Stimulated activated CD8-positive, alpha-beta memory T cell treated with anti-CD3 and anti-CD28 coated beads, Interleukin-15, amount 100 ng/mL, for 1 hour (primary cell): Measurements from ENCODE around the gene MTRF1L.

Experiments used
- DNase-seq: peaks from one replicate; pipeline ENCODE4 v3.0.0-alpha.2; 2020; ENCODE audit warnings: low read depth

Gene MTRF1L, protein sequence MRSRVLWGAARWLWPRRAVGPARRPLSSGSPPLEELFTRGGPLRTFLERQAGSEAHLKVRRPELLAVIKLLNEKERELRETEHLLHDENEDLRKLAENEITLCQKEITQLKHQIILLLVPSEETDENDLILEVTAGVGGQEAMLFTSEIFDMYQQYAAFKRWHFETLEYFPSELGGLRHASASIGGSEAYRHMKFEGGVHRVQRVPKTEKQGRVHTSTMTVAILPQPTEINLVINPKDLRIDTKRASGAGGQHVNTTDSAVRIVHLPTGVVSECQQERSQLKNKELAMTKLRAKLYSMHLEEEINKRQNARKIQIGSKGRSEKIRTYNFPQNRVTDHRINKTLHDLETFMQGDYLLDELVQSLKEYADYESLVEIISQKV

DNA sequence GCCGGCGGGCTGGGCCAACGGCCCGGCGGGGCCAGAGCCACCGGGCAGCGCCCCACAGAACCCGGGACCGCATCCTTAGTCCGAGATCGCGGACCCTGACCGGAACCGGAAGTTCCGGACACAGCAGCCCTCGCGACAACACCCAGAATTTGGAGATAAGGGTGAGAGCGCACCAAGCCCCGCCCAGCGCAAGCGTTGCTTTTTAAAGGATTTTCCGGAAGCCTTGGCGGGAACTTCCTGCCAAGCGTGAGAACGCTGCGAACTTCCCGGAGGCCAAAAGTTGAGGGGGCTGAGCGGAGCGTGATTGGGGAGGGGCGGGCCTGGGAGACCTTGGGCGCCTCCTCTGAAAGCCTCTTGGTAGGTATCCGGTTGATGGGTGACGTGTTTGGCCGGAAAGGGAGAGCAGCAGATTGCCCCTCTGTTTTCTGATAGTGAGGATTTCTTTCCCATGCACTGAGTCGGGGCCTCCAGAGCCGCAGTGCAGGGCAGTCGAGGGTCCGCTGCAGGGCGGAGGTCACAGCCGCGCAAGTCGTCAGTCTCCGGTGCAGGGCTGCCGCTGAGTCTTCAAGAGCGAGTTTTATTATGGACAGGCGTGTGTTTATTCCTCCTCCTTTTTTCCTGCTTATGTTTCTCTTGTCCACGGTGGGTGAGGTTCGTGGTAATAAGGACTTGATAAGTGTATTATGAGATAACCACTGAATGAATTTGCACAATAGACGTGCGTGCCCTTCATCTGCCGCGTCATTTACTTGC lies at the start of gene MTRF1L:
Gene MTRF1L, minus strand, starts transcription at position 97 of the 753 bp plus-strand sequence. Its CDS starts 24 bp downstream, at position 73.
- DNase-seq, result peak; percentile 64

GRCh38 chr6:153051801-153052200 lies 49.3 kb upstream of the MTRF1L start:
- no peak for DNase-seq

GRCh38 chr6:153048631-153049030 lies 46.1 kb upstream of the MTRF1L start:
- DNase-seq, result no peak

GRCh38 chr6:153047386-153047785 lies 44.9 kb upstream of the MTRF1L start:
- DNase-seq, result no peak

DNA sequence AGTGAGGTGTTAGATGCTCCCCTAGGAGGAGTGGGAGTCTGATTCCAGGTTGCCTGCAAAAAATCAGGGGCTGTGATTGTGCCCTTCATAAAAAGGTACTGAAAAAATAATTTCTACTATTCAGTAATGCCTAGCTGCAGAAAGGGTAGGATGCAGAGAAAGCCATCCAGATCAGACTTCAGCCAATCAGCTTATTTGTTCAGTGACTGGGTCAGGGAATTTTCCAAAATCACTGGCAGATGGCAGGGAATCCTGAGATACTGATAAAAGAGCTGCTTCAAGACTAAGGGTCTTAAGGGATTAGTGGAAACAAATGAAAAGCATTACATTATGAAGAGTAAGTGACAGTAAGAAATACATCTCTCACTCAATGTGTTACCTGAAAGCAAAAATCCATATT lies 42.8 kb upstream of the MTRF1L start:
- DNase-seq, result no peak

DNA sequence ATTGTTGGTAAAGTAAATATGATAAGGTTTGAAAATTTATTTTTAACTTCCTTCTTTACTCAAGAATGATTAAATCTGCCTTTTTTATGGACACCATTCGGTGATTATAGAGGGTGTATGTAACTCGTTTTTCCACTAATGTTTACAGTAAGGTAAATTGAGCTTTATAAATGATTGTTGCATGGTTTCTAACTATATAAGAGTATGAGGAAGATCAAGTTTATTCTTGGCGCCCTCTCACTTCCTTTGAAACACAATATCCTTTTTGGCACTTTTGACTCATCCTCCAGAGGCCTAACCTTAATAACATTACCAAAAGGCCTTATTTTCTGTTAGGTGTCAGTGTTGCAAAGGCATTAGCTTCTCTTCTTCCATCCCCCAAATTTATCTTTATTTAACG lies 41.8 kb upstream of the MTRF1L start:
- DNase-seq, result no peak

GRCh38 chr6:153043719-153044118 lies 41.2 kb upstream of the MTRF1L start:
- DNase-seq, result no peak

DNA sequence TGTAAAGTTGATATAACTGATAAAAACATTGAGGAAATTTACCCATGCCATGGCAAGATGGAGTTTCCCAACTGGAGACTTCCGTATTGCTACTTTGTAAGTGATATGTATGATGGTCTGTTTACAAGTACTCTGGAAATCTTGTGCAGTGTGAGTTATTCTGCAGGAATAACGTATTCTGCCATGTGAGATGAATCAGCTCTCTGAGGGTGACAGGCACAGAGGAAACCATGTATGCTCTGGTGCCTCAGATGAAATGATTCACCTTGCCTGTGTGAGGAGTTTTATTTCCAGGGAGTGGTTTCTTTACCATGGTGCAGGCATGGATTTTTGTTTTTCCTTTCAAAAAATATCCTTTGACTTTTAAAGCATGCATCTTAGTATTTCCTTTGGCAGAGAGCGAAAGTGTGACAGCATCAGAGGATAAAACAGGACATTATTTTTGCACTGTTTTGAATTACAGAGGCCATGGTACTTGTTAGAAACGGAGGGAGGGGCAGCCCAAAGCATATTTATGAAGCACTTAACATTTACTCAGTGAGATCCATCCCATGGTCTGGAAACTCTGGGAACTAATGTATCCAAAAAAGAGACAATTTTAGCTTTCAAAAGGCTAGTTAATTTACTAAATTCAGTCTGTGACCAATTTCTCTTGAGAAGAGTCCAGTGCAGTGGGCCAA lies 36.0 kb upstream of the MTRF1L start:
- no peak for DNase-seq

GRCh38 chr6:153034139-153034538 lies 31.6 kb upstream of the MTRF1L start:
- DNase-seq, result no peak

DNA sequence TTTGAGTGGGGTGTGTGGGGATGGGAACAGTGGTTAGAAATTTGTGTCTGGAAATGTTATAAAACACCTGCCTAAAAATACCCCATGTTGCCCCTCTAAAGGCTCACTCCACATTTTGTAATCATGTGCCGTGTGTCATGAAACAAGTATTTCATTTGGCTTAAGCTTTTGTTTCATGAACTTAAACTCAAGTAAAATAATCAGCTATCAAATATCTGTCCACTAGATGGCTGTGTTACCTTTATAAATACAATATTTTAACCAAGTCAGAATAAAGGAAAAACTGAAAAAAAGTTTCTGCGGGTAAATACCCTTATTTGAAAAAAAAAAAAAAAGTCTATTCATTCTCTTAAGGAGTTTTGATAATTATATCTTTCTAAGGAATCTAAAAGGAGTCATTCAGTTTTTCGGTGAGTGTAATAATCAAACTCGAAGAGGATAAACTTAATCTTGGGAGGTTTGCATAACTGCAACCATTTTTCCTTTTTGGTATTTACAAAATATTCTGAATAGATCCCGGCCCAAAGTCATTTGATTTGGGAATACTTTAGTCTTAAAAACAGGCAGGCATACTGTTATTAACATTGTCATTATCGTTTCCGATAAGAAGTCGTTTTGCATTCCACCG lies 29.9 kb upstream of the MTRF1L start:
- no peak for DNase-seq

DNA sequence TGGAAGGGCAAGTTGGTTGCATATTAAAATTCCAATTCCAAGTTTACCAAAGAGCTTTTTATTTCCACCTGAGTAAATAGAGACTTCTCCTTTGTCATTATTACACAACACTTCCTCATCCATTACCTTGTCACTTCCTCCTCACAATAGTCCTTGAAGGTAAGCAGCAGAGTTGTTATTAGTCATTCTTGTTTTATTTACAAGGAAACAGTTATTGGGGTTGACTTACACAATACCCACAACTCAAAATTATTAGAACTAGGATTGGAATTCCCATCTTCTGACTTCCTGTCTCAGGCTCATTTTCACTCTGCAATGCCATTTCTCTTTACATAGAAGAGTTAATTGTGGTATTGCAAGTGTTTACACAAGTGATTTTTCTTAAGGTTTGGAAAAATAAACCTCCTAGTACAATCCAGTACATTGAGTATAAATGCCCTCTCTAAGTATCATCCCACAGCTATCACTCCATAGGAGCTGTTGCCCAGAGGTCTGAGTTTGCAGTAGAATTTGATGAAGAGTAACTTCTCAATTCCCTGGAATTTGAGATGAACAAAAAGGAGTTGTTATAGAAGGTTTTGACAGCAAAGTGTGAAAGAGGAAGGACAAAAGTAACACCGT lies 28.9 kb upstream of the MTRF1L start:
- no peak for DNase-seq

- no peak for DNase-seq
Observed at GRCh38 chr6:153028963-153029362, 26.5 kb upstream of the MTRF1L start.

DNA sequence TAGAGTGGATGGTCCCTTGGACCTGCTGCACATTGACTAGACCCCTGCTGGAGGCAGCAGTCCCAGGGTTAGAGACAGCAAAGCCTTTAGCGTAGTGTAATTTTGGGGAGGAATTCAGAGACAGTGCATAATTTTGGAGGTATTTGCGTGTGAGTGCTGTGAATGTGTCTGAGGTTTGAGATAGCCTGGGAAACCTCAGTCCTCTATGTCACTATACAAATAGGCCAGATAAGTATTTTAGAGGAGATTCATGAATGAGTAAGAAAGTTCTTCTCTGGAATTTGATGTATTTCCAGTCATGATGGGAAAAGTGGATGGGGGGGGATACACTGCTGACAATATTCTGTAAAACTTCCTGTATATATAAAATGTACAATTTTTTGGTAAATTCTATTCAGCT lies 25.8 kb upstream of the MTRF1L start:
- DNase-seq, result no peak

DNA sequence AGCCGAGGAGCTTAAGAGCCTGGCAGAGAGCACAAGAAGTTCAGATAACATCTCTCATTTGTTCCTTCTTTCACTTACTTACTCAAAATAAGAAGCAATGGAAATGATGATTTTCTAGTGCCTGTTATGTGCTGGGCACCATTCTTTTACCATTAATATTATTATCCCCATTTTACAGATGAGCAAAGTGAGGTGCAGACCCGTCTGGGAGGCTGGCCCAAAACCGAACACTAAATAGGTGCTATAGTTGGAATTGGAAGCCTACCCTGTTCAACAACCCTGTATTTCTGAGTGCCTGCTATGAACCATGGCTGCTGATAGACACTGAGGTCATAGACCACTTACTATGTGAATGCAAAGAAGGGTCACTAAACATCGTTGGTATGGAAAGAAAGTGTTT lies 25.0 kb upstream of the MTRF1L start:
- no peak for DNase-seq

GRCh38 chr6:153024709-153025017 lies 22.2 kb upstream of the MTRF1L start:
- DNase-seq, result no peak

DNA sequence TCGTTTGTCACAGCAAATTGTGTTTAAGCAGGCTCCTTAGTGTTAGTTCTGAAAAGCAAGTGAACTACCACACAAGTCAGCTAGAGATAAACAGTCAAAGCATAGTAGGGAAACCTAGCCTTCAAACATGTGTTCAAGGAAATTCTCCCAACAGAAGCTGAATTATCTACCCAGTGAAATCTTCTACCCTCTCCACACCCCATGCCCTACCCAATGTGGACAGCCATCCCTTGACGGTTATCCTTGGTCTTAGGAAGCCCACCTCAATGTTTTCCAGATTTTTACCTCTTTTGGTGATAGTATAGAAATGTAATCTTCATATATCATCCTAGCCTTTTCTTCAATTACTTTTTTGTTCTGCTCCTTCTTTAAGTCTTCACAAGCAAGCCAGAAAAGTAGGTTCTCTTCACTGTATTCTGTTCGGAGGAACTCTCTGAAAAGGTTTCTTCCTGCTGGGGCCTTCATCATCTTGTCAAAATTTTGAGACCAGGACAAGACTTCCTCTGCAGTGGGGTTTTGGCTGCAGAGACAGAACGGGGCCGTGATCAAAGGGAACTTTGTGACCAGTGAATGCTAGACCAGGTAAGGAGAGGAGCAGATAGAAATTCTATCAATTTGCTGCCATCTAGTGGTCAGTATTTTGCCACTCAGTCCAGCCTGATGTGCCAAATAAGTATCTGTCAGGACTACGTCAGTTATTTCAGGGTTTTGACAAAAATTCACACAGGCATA lies 21.6 kb upstream of the MTRF1L start:
- DNase-seq, result no peak

- DNase-seq, result no peak
Observed at GRCh38 chr6:153018355-153018754, 15.8 kb upstream of the MTRF1L start.

- DNase-seq, result no peak
Observed at GRCh38 chr6:153016846-153017245, 14.3 kb upstream of the MTRF1L start.

DNA sequence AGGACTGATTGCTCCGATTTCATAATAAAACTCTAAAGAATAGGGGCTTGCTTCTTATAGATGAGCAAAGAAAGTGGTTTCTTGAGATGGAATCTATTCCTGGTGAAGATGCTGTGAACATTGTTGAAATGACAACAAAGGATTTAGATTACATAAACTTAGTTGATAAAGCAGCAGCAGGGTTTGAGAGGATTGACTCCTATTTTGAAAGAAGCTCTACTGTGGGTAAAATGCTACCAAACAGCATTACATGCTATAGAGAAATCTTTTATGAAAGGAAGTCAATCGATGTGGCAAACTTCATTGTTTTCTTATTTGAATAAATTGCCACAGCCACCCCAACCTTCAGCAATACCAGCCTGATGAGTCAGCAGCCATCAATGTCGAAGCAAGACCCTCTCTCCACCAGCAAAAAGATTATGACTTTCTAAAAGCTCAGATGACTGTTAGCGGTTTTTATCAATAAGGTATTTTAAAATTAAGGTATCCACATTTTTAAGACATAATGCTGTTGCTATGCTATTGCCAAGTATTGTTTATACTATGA lies 12.7 kb upstream of the MTRF1L start:
- DNase-seq, result no peak

DNA sequence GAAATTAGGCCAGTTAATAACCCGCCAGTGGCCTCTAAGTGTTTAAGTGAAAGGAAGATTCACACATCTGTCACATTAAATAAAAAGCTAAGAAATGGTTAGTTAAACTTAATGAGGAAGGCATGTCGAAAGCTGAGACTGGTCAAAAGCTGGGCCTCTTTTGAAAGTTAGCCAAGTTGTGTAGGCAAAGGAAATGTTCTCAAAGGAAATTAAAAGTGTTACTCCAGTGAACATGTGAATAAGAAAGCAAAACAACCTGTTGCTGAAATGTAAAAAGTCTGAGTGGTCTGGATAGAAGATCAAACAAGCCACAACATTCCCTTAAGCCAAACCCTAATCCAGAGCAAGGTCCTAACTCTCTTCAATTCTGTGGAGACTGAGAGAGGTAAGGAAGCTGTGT lies 10.9 kb upstream of the MTRF1L start:
- DNase-seq, result no peak

- no peak for DNase-seq
Observed at GRCh38 chr6:153012856-153013255, 10.3 kb upstream of the MTRF1L start.
